Measurements from ENCODE around the gene ROBO3. TPM values are rescaled to one million over a fixed set of nuclear protein-coding genes. Genes with fewer than 3 reads are reported as not detected.

Gene ROBO3
- total RNA-seq, 6 experiments from 2014 or later, result 1.9 to 3.3 (median 2.6) TPM

- Mint-ChIP-seq H3K27me3 (ENCODE audit: insufficient read depth) (peaks cover 19% of the 10 kb centered on the region), H3K4me3 (no peak overlapping the region), H3K4me1 (ENCODE audit: low read depth) (peaks cover 24% of the 10 kb centered on the region), H3K9me3 (no peaks in the 10 kb centered on the region), H3K27ac (no peak overlapping the region), H3K36me3 (ENCODE audit: low read depth) (no peaks in the 10 kb centered on the region)
- TF ChIP-seq CTCF (IDR thresholded peaks at IDR 0.05), result no peak
- no peak for DNase-seq
Observed at GRCh38 chr11:124834526-124835180, 30.6 kb upstream of the ROBO3 start.

GRCh38 chr11:124835918-124836317 lies 29.3 kb upstream of the ROBO3 start:
- H3K36me3 Mint-ChIP-seq (ENCODE audit: low read depth), result 0 out of 2 replicates have a peak, but pooled peaks cover 2% of the 10 kb centered on the region
- H3K4me1 Mint-ChIP-seq (ENCODE audit: low read depth), result peaks cover 26% of the 10 kb centered on the region
- peaks cover 22% of the 10 kb centered on the region for H3K27me3 Mint-ChIP-seq (ENCODE audit: insufficient read depth)
- H3K9me3 Mint-ChIP-seq, result no peaks in the 10 kb centered on the region
- TF ChIP-seq CTCF (IDR thresholded peaks at IDR 0.05), result no peak
- peak overlapping the region; percentile 82 for H3K4me3 Mint-ChIP-seq
- peak overlapping the region; percentile 85 for H3K27ac Mint-ChIP-seq
- DNase-seq, result no peak

GRCh38 chr11:124837491-124837856 lies 27.8 kb upstream of the ROBO3 start:
- peak overlapping the region; percentile 85; the same call in 1 of the 2 replicates for H3K27ac Mint-ChIP-seq
- H3K4me1 Mint-ChIP-seq (ENCODE audit: low read depth), result peaks cover 31% of the 10 kb centered on the region

GRCh38 chr11:124838805-124839127 lies 26.5 kb upstream of the ROBO3 start:
- Mint-ChIP-seq H3K36me3 (ENCODE audit: low read depth) (peaks cover 4% of the 10 kb centered on the region; the same call in 1 of the 2 replicates), H3K27ac (no peak overlapping the region), H3K4me1 (ENCODE audit: low read depth) (peaks cover 31% of the 10 kb centered on the region), H3K4me3 (no peak overlapping the region), H3K9me3 (no peaks in the 10 kb centered on the region), H3K27me3 (ENCODE audit: insufficient read depth) (peaks cover 43% of the 10 kb centered on the region)
- TF ChIP-seq CTCF (IDR thresholded peaks at IDR 0.05), result no peak
- DNase-seq, result no peak

More at GRCh38 chr11:124837491-124837856, 27.8 kb upstream of the ROBO3 start:
- peak overlapping the region; percentile 82; the same call in 1 of the 2 replicates for H3K4me3 Mint-ChIP-seq
- peaks cover 4% of the 10 kb centered on the region; the same call in 1 of the 2 replicates for H3K36me3 Mint-ChIP-seq (ENCODE audit: low read depth)
- H3K9me3 Mint-ChIP-seq, result no peaks in the 10 kb centered on the region
- peak; percentile 10; the same call in 1 of the 2 replicates for TF ChIP-seq CTCF (IDR thresholded peaks at IDR 0.05)
- DNase-seq, result peak; percentile 89
- peaks cover 33% of the 10 kb centered on the region for H3K27me3 Mint-ChIP-seq (ENCODE audit: insufficient read depth)

- TF ChIP-seq CTCF (IDR thresholded peaks at IDR 0.05), result no peak
- peaks cover 4% of the 10 kb centered on the region; the same call in 1 of the 2 replicates for H3K36me3 Mint-ChIP-seq (ENCODE audit: low read depth)
- H3K27me3 Mint-ChIP-seq (ENCODE audit: insufficient read depth), result peaks cover 43% of the 10 kb centered on the region
- H3K4me3 Mint-ChIP-seq, result peak overlapping the region; percentile 57; the same call in 1 of the 2 replicates
- no peak for DNase-seq
- H3K9me3 Mint-ChIP-seq, result no peaks in the 10 kb centered on the region
- no peak overlapping the region for H3K27ac Mint-ChIP-seq
- peaks cover 31% of the 10 kb centered on the region for H3K4me1 Mint-ChIP-seq (ENCODE audit: low read depth)
Observed at GRCh38 chr11:124839128-124839971, 25.9 kb upstream of the ROBO3 start.

Measured in HFFc6 (cell line).